Panc1 (cell line): Measurements from ENCODE around the gene TTLL7. TPM values are rescaled to one million over a fixed set of nuclear protein-coding genes. Genes with fewer than 3 reads are reported as not detected.

Experiments
- ATAC-seq: fragments of 200-7000 bp; cut with Tn5 transposase; 2 replicates; pipeline ENCODE4 v1.9.1; 2020; ENCODE audit warnings: mild to moderate bottlenecking, moderate library complexity
- BruUV-seq: library from RNA; stranded (reverse); fragments of 400-500 nt; replicated peaks from 2 replicates; lab custom pipeline; 2021; lab: Mats Ljungman, UMichigan
- CTCF ChIA-PET: fragments of 300-600 bp; sonication (Branson Sonifier 250); formaldehyde crosslinking; loops from one replicate; lab custom pipeline; 2022; ENCODE audit warnings: antibody characterized with exemption; lab: Charles Lee
- POLR2A ChIA-PET: fragments of 300-600 bp; sonication (Branson Sonifier 250); formaldehyde crosslinking; loops from one replicate; lab custom pipeline; 2022; ENCODE audit warnings: antibody characterized with exemption; lab: Charles Lee
- DNase-seq: peaks from one replicate; pipeline ENCODE4 v3.0.0-alpha.2; 2010; ENCODE audit warnings: low read depth, low spot score
- H3K27ac ChIP-seq: 2 replicates; pipeline ENCODE4 v1.5.1; 2011; ENCODE audit warnings: mild to moderate bottlenecking, low read length, inconsistent platforms
- H3K27me3 ChIP-seq: fragments of 200-500 bp; sonication (Bioruptor generic); 2 replicates; pipeline ENCODE4 v1.6.0; 2014; ENCODE audit warnings: low read length, inconsistent platforms; ENCODE audit not compliant: control insufficient read depth, insufficient read depth
- H3K36me3 ChIP-seq: fragments of 200-500 bp; sonication (Bioruptor generic); 2 replicates; pipeline ENCODE4 v1.5.1; 2014; ENCODE audit warnings: inconsistent platforms, mild to moderate bottlenecking, low read length, moderate library complexity; ENCODE audit not compliant: control insufficient read depth, insufficient read depth
- H3K4me1 ChIP-seq: 2 replicates; pipeline ENCODE4 v1.5.1; 2011; ENCODE audit warnings: inconsistent platforms, mild to moderate bottlenecking, low read length, moderate library complexity; ENCODE audit not compliant: control insufficient read depth, insufficient read depth
- H3K4me3 ChIP-seq, 2 experiments: 2 replicates each; pipeline ENCODE4 v1.5.1; 2011 to 2012; ENCODE audit warnings: low read depth in 2 of 2, low read length in 2 of 2, mild to moderate bottlenecking in 2 of 2, inconsistent platforms in 1 of 2, moderate library complexity in 1 of 2
- H3K9me3 ChIP-seq: fragments of 200-500 bp; sonication (Bioruptor generic); 2 replicates; pipeline ENCODE4 v1.5.1; 2014; ENCODE audit warnings: low read depth, mild to moderate bottlenecking, inconsistent platforms, low read length, moderate library complexity; ENCODE audit not compliant: control insufficient read depth, insufficient read depth
- CTCF ChIP-seq: fragments of 450-650 bp; IDR thresholded peaks from 2 replicates; pipeline ENCODE4 v1.5.1; 2017; ENCODE audit warnings: mild to moderate bottlenecking
- POLR2AphosphoS5 ChIP-seq: IDR thresholded peaks from 2 replicates; pipeline ENCODE4 v1.6.1; 2012; ENCODE audit warnings: mild to moderate bottlenecking, low read depth, low read length, moderate library complexity
- SIN3A ChIP-seq: IDR thresholded peaks from 2 replicates; pipeline ENCODE4 v1.6.1; 2012; ENCODE audit warnings: low read depth, mild to moderate bottlenecking, low read length, moderate library complexity, borderline replicate concordance; ENCODE audit not compliant: insufficient read depth
- TCF7L2 ChIP-seq: IDR thresholded peaks from 2 replicates; pipeline ENCODE4 v1.6.1; 2011; ENCODE audit warnings: mild to moderate bottlenecking, low read depth, low read length, inconsistent platforms
- in situ Hi-C: cut with HindIII; loops from 2 replicates; pipeline ENCODE4 v1.10.0; 2016; ENCODE audit warnings: low sequenced_read_pairs, low pct_unique_long_range_greater_than_20kb
- intact Hi-C: fragments of 100-400 bp; cut with micrococcal nuclease; formaldehyde crosslinking; loops from one replicate; pipeline ENCODE4 v1.10.0; 2022; ENCODE audit not compliant: unreplicated experiment
- total RNA-seq: library from RNA; stranded (reverse); gene quantifications from one replicate; pipeline ENCODE4 v1.2.1, GENCODE V29; 2021; ENCODE audit not compliant: unreplicated experiment
- TF ChIP-seq, protein P1 (sequence below), 2 experiments: IDR thresholded peaks; 2 replicates each; pipeline ENCODE4 v1.6.1; 2011 to 2012; ENCODE audit warnings: low read depth in 2 of 2, control low read depth in 1 of 2, low read length in 1 of 2, mild to moderate bottlenecking in 1 of 2, moderate library complexity in 1 of 2; ENCODE audit not compliant: insufficient read depth in 1 of 2

TTLL7 gene
- total RNA-seq, 1 experiment from 2014 or later = 31.4 TPM

DNA sequence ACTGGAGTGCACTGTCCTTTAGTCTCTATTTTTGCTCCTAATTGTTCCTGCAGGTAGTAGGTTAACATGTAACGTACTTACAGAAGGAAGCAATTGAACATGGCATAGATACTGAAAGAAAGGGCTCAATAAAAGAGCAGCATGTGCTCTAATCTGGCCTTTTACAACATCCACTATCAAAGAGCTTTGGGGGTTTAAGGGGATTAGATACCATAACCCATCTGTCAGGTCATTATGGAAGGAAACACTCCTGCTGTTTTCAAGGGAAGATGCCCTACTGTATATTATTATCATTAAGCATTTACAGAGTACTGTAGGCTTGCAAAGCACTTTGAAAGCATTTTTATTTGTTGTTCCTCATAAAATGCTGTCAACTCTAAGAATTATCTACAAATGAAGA is 152.8 kb downstream of the TTLL7 start:
- in situ Hi-C loops = no loop called here
- H3K27ac ChIP-seq = no peak overlapping the region
- DNase-seq (no peak), ATAC-seq (no peak)
- ChIA-PET CTCF (no interaction called here), POLR2A (no interaction called here)
- H3K36me3 ChIP-seq = no peaks in the 10 kb centered on the region
- TF ChIP-seq TCF7L2 = no peak
- TF ChIP-seq CTCF = no peak
- TF ChIP-seq SIN3A = no peak
- no peak for TF ChIP-seq POLR2AphosphoS5
- TF ChIP-seq, protein P1, sequence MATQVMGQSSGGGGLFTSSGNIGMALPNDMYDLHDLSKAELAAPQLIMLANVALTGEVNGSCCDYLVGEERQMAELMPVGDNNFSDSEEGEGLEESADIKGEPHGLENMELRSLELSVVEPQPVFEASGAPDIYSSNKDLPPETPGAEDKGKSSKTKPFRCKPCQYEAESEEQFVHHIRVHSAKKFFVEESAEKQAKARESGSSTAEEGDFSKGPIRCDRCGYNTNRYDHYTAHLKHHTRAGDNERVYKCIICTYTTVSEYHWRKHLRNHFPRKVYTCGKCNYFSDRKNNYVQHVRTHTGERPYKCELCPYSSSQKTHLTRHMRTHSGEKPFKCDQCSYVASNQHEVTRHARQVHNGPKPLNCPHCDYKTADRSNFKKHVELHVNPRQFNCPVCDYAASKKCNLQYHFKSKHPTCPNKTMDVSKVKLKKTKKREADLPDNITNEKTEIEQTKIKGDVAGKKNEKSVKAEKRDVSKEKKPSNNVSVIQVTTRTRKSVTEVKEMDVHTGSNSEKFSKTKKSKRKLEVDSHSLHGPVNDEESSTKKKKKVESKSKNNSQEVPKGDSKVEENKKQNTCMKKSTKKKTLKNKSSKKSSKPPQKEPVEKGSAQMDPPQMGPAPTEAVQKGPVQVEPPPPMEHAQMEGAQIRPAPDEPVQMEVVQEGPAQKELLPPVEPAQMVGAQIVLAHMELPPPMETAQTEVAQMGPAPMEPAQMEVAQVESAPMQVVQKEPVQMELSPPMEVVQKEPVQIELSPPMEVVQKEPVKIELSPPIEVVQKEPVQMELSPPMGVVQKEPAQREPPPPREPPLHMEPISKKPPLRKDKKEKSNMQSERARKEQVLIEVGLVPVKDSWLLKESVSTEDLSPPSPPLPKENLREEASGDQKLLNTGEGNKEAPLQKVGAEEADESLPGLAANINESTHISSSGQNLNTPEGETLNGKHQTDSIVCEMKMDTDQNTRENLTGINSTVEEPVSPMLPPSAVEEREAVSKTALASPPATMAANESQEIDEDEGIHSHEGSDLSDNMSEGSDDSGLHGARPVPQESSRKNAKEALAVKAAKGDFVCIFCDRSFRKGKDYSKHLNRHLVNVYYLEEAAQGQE (IDR thresholded peaks at IDR 0.05; ENCODE audit: insufficient read depth in 1 of 2, low read depth in 2 of 2, low read length in 1 of 2) = no peak
- BruUV-seq = no TSS peak
- H3K4me1 ChIP-seq = no peaks in the 10 kb centered on the region
- intact Hi-C loops = no loop called here
- H3K9me3 ChIP-seq = no peaks in the 10 kb centered on the region
- peaks cover 21% of the 10 kb centered on the region for H3K27me3 ChIP-seq
- H3K4me3 ChIP-seq = no peak overlapping the region

- BruUV-seq = no TSS peak
- peaks cover 21% of the 10 kb centered on the region for H3K27me3 ChIP-seq
- no peak overlapping the region for H3K4me3 ChIP-seq
- in situ Hi-C loops = no loop called here
- no peaks in the 10 kb centered on the region for H3K36me3 ChIP-seq
- intact Hi-C loops = no loop called here
- ChIA-PET CTCF (no interaction called here), POLR2A (no interaction called here)
- H3K27ac ChIP-seq = no peak overlapping the region
- H3K9me3 ChIP-seq = no peaks in the 10 kb centered on the region
- H3K4me1 ChIP-seq = no peaks in the 10 kb centered on the region
- TF ChIP-seq, protein P1 (IDR thresholded peaks at IDR 0.05; ENCODE audit: insufficient read depth in 1 of 2, low read depth in 2 of 2, low read length in 1 of 2) = no peak
- TF ChIP-seq CTCF (no peak), SIN3A (no peak)
- ATAC-seq = no peak
- no peak for DNase-seq
These were observed 153.4 kb downstream of the TTLL7 start for GRCh38 chr1:83845437-83846071.
